Measurements from ENCODE around the gene TEAD2.

DNA sequence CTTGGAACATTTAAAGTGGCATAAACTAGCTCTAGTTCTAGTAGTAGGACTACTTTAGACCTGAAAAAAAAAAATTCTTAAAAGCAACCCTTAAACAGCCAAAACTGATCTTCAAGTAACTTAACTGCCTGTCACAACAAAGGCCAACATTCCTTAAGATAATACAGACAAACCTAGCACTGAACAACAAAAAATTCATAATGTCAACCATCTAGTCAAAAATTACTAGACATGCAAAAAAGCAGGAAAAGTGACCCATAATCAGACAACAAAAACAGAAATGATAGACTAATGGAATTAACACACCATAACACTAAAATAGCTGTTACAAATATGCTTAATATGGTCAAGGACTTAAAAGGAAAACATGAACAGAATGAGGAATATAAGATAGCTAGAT, 43.9 kb downstream of the TEAD2 start:
- TF ChIP-seq POLR2AphosphoS5 (IDR thresholded peaks at IDR 0.05; ENCODE audit: low read depth, low read length) (no peak), TAF1 (IDR thresholded peaks at IDR 0.05; ENCODE audit: low read depth, low read length) (no peak), POLR2A (IDR thresholded peaks at IDR 0.05; ENCODE audit: low read depth, low read length) (no peak)

Data from GM12891 (cell line).